Panc1 (cell line): ENCODE results near the gene TOB1.

ENCODE experiments used
- CTCF ChIP-seq: fragments of 450-650 bp; IDR thresholded peaks from 2 replicates; pipeline ENCODE4 v1.5.1; 2017; ENCODE audit warnings: mild to moderate bottlenecking
- REST ChIP-seq, 2 experiments: IDR thresholded peaks; 2 replicates each; pipeline ENCODE4 v1.6.1; 2011 to 2012; ENCODE audit warnings: low read depth in 2 of 2, control low read depth in 1 of 2, low read length in 1 of 2, mild to moderate bottlenecking in 1 of 2, moderate library complexity in 1 of 2; ENCODE audit not compliant: insufficient read depth in 1 of 2

DNA sequence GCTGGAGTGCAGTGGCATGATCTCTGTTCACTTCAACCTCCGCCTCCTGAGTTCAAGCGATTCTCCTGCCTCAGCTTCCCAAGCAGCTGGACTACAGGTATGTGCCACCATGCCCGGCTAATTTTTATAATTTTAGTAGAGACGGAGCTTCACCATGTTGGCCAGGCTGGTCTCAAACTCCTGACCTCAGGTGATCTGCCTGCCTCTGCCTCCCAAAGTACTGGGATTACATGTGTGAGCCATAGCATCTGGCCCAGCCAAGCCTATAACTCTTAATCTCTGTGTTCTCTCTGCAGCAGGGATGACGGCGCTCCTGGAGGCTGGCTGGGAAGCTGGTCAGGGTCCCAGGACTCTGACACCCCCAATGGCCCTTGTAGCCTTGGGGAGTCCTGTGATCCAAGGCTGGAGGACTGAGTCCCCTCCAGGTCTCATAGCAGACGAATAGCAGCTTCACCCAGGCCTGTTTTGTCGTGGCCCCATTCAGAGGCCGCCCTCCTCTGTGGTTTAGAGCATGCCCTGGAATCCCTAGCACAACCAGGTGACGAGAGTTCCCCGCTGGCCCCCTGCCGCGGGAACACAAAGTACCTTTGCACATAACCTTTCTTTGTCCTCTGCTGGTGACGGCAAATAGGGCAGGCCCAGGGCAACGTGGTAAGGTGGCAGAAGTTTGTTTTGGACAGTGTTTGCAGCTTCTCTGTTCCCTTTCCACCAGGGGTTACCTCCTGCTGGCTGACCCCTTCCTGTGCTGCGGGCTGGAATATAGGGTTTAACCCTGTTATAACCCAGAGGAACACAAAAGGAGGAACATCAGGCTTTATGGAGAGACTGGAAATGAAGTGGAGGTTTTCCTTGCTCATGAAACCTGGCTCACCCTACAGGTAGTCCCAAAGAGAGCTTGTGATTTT lies 43.0 kb upstream of the TOB1 start:
- TF ChIP-seq CTCF (no peak), REST (IDR thresholded peaks at IDR 0.05; ENCODE audit: insufficient read depth in 1 of 2, low read depth in 2 of 2, low read length in 1 of 2) (no peak)
